ENCODE measurements around the gene TEAD1.

- no peak for TF ChIP-seq EZH2 (IDR thresholded peaks at IDR 0.05; ENCODE audit: low read depth)
- TF ChIP-seq CTCF (conservative IDR thresholded peaks at IDR 0.05), result no peak
Measured at GRCh38 chr11:12922418-12922817, 248.2 kb downstream of the TEAD1 start.
